HFF-Myc (cell line): ENCODE data around the gene ELK3.

Experiments
- DNase-seq: peaks from one replicate; pipeline ENCODE4 v3.0.0-alpha.2; 2011; ENCODE audit warnings: low read depth; ENCODE audit errors: extremely low read depth
- H3K4me3 ChIP-seq: replicated peaks from 2 replicates; pipeline ENCODE4 v1.5.1; 2011; ENCODE audit warnings: low read depth, mild to moderate bottlenecking, control low read depth, low read length
- TF ChIP-seq, protein P1 (sequence below): IDR thresholded peaks from 2 replicates; pipeline ENCODE4 v1.5.1; 2012; ENCODE audit warnings: mild to moderate bottlenecking, low read depth, low read length, control low read depth; ENCODE audit errors: missing control alignments

The ELK3 gene

GRCh38 chr12:96156211-96156610 is 38.0 kb upstream of the ELK3 start:
- no peak overlapping the region for H3K4me3 ChIP-seq
- TF ChIP-seq, protein P1, sequence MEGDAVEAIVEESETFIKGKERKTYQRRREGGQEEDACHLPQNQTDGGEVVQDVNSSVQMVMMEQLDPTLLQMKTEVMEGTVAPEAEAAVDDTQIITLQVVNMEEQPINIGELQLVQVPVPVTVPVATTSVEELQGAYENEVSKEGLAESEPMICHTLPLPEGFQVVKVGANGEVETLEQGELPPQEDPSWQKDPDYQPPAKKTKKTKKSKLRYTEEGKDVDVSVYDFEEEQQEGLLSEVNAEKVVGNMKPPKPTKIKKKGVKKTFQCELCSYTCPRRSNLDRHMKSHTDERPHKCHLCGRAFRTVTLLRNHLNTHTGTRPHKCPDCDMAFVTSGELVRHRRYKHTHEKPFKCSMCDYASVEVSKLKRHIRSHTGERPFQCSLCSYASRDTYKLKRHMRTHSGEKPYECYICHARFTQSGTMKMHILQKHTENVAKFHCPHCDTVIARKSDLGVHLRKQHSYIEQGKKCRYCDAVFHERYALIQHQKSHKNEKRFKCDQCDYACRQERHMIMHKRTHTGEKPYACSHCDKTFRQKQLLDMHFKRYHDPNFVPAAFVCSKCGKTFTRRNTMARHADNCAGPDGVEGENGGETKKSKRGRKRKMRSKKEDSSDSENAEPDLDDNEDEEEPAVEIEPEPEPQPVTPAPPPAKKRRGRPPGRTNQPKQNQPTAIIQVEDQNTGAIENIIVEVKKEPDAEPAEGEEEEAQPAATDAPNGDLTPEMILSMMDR = no peak

DNA sequence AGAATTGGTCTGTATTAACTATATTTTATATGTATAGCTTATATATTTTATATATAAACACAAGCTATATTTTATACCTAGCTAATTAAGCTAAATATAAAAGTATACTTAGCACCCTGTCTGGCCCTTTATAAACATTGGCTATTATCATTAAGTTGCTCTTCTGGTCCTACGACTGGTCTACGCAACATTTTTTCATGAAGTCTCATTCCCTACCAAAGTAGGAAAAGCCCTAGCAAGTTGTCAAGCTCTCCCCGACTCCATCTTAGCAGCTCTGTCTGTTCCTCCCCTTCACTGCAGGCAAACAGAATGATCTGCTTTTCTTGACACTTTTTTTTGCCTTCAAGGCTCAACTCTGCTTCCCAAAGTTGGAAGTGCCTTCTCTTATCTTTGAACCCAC is 36.7 kb upstream of the ELK3 start:
- TF ChIP-seq, protein P1 = no peak
- no peak for DNase-seq
- H3K4me3 ChIP-seq = no peak overlapping the region

More at GRCh38 chr12:96156211-96156610, 38.0 kb upstream of the ELK3 start:
- DNase-seq = no peak

DNA sequence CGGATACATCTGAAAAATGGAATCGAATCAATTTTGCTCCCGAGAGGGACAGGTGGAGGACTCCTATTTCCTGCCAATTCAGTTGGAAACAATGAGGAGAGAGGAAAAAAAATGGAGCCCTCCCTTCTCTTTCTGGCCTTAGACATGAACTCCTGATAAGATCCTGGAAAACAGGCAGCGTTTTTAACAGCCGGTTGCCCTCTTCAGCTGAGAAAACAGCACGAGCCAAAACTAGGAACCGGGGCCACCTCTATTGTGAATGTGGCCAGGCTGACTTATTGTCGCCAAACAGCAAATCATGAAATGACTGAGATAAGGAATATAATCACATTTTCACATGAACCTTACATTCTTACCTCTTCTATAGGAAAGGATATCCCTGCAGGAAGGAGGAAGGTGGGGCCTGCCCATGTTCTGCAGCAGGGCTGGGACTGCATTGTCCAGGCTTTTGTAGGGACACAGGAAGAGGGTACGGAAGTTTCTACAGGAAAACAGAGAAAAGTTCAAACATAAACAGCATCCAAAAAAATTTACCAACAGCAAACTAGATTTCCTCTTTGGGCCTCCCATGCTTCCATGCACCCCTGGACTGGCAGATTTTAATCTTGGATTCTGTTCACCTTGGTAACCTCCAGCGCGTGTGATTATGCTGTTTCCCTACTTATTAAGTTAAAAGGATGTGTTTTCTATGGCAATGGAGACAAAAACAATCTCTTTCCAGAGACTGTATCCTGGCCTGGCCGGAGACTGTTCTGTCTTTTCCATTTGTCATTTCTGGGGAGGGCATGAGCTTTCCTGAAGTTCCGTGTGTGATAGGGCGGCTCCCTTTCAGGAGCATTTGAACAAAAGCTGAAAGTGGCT is 29.0 kb upstream of the ELK3 start:
- no peak overlapping the region for H3K4me3 ChIP-seq
- DNase-seq = no peak
- TF ChIP-seq, protein P1 = no peak

- TF ChIP-seq, protein P1 = no peak
- H3K4me3 ChIP-seq = no peak overlapping the region
- DNase-seq = no peak
Measured at GRCh38 chr12:96166765-96167164, 27.4 kb upstream of the ELK3 start.

- no peak overlapping the region for H3K4me3 ChIP-seq
- TF ChIP-seq, protein P1 = no peak
- DNase-seq = no peak
Measured at GRCh38 chr12:96167492-96167891, 26.7 kb upstream of the ELK3 start.

- no peak for DNase-seq
- no peak overlapping the region for H3K4me3 ChIP-seq
- TF ChIP-seq, protein P1 = no peak
Measured at GRCh38 chr12:96170328-96170727, 23.8 kb upstream of the ELK3 start.
